Coronary artery (tissue), 2 donors: ENCODE results near the gene ZNF354C.
A peak's percentile ranks its signal among the peaks of the same experiment; 100 is the strongest.

Experiments
- DNase-seq: peaks from one replicate; pipeline ENCODE4 v3.0.0-alpha.2; 2017; ENCODE audit warnings: low spot score
- H3K27ac ChIP-seq, 2 donors: fragments of 200-600 bp; sonication (generic); one replicate each; pipeline ENCODE4 v1.5.1; 2016 to 2019
- H3K4me3 ChIP-seq: fragments of 200-600 bp; sonication (generic); 2 replicates; pipeline ENCODE4 v1.5.1; 2016; ENCODE audit warnings: mild to moderate bottlenecking, moderate library complexity
- TF ChIP-seq, protein P1 (sequence below): fragments of 200-600 bp; sonication (generic); IDR thresholded peaks from one replicate; pipeline ENCODE4 v1.5.1; 2019; ENCODE audit warnings: antibody characterized with exemption

ZNF354C gene

GRCh38 chr5:179124273-179124852, 64.2 kb downstream of the ZNF354C start:
- peak; percentile 63 for DNase-seq
- no peak overlapping the region for H3K27ac ChIP-seq
- TF ChIP-seq, protein P1, sequence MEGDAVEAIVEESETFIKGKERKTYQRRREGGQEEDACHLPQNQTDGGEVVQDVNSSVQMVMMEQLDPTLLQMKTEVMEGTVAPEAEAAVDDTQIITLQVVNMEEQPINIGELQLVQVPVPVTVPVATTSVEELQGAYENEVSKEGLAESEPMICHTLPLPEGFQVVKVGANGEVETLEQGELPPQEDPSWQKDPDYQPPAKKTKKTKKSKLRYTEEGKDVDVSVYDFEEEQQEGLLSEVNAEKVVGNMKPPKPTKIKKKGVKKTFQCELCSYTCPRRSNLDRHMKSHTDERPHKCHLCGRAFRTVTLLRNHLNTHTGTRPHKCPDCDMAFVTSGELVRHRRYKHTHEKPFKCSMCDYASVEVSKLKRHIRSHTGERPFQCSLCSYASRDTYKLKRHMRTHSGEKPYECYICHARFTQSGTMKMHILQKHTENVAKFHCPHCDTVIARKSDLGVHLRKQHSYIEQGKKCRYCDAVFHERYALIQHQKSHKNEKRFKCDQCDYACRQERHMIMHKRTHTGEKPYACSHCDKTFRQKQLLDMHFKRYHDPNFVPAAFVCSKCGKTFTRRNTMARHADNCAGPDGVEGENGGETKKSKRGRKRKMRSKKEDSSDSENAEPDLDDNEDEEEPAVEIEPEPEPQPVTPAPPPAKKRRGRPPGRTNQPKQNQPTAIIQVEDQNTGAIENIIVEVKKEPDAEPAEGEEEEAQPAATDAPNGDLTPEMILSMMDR = no peak
- no peak overlapping the region for H3K4me3 ChIP-seq

DNA sequence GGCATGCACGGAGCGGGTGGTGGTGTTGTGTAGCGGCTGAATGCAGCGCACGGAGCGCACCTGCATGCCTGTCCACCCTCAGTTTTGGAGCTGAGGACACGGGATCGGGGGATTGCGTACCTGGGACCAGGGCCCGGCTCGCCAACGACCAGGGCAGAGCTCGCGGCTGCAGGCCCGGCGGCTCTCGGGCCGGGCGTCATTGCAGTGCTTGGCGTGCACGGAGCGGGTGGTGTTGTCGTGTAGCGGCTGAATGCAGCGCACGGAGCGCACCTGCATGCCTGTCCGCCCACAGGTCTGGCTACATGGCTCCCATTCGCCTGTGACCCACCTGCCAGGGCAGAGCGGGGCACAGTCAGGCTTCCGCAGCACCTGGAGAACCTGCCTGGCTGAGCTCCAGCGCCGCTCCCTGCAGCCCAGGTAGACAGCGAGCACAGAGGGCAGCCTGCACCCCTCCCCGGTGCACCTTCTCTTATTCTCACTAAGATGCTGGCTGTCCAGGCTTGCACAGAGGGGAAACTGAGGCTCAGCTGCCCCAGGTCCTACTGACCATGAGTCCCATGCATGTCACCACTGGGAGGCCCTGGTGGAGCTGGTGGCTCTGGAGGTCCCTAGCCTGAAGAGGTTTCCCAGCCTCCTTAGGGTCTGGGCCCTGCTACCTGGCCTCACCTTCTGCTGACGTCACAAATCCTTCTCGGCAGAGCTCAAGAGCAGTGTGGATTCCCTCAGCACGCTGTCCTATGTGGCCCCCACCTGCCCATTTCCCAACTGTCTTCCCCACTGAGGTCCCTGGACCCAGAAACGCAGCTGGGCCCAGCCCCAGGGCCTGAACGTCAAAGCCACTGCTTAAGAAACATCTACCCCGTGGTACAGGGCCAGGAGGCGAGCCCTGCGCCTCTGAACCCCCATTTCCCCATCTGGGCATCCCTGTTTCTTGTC, 64.9 kb downstream of the ZNF354C start:
- H3K4me3 ChIP-seq = no peak overlapping the region
- TF ChIP-seq, protein P1 = no peak
- no peak overlapping the region for H3K27ac ChIP-seq
- peak; percentile 55 for DNase-seq

GRCh38 chr5:179125789-179126505, 65.8 kb downstream of the ZNF354C start:
- TF ChIP-seq, protein P1 = no peak
- Histone ChIP-seq H3K4me3 (no peak overlapping the region), H3K27ac (no peak overlapping the region)
- no peak for DNase-seq

GRCh38 chr5:179126506-179126991, 66.4 kb downstream of the ZNF354C start:
- TF ChIP-seq, protein P1 = no peak
- no peak overlapping the region for H3K4me3 ChIP-seq
- no peak overlapping the region for H3K27ac ChIP-seq
- no peak for DNase-seq

DNA sequence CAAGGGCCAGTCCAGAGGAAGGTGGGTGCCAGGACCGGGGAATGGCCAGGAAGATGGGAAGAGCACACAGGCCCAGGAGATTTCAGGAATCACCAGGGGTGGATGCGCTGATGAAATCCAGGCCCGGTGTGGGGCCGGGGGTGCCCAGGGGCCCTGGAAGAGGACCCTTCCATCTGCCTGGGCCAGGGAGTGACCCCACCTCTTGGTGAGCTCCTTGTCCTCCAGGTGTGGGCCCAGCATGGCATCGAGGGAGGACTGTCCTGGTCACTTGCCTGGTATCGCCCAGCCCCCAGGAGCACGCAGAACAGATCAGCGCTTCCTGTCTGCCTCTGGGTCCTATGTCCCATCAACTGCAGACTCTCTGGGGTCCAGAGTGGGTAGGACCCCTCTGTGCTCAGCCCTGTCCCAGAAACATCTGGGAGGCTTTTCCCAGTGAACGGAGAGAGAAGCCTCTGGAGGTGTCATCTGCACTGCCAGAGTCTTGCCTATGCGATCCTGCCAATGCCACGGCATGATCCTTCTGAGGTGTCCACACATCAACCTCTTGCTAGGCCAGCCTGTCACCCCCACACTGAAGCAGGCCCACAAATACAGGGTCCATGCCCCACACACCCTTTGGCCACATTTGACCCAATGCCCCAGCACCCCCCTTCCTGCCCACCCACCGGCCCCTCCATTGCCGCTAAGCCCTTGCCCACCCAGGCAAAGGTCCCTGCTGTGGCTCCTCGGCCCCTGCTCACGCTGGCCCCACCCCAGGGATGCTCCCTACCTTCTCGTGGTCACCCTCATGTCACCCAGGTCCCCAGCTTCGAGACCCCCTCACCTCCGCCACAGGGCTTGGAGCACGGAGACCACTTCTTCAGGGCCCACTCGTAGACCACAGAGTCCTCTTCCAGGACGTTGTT, 67.2 kb downstream of the ZNF354C start:
- TF ChIP-seq, protein P1 = no peak
- DNase-seq = no peak
- Histone ChIP-seq H3K27ac (no peak overlapping the region), H3K4me3 (no peak overlapping the region)

DNA sequence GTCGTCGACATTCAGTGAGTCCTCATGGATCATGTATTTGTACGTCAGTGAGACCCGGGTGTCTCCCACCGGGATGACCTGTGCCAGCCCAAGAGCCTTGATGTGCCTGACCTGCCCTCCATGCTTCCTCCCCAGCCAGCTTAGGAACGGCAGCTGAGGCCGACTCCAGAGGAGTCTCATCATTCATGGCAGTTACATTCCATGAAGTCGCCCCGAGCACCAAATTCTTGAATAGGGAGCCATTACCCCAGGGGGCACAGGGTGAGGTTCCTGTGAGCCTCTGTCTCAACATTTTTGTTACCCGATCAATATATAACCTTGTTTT, 67.8 kb downstream of the ZNF354C start:
- TF ChIP-seq, protein P1 = no peak
- DNase-seq = no peak
- Histone ChIP-seq H3K27ac (no peak overlapping the region), H3K4me3 (no peak overlapping the region)
